HUDEP-2 (cell line): ENCODE measurements around the gene RALGAPA2.
A peak's percentile ranks its signal among the peaks of the same experiment; 100 is the strongest.

Experiments
- DNase-seq, 76 experiments: peaks; one replicate each; lab custom pipeline; 2025; ENCODE audit not compliant: unreplicated experiment in 76 of 76; lab: John Stamatoyannopoulos, UW

The RALGAPA2 gene

DNA sequence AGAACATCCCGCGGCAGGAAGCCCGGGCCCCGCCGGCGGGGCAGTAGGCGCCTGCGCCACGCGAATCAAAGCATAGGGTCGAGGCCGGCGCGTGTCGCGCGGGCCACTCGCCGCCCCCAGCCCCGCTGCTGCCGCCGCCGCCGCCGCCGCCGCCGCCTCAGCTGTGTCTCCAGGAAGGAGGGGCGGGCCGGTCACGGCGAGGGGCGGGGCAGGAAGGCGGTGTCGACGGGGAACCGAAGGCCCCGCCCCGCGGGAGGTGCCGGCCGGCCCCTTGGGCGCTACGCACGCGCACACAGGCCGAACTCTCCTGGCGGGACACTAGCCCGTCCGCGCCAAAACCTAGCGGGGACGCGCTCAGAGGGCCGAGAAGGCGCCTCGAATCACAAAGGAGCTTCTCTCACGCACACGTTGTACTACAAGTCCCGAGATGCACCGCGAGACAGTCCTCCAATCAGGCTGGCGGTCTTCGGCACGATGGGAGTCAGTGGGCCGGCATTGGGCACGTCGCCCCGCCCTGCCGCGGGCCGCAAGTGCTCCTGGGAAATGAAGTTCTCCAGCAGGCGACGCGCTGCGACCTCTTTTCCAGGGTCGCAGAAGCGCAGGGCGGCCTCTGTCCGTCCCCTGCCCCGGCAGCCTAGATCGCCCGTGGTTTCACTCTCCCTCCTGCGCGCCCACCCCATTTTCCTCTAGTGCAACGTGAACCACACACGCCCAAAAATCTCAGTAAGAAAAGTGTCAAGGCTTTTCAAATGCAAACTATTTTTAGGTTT is at the start of gene RALGAPA2:
RALGAPA2 (minus strand) TSS at position 171 of the 770 bp plus-strand sequence; CDS start at position 7, 164 bp downstream.
- peak; percentile 26 to 99 (median 92) for DNase-seq

DNA sequence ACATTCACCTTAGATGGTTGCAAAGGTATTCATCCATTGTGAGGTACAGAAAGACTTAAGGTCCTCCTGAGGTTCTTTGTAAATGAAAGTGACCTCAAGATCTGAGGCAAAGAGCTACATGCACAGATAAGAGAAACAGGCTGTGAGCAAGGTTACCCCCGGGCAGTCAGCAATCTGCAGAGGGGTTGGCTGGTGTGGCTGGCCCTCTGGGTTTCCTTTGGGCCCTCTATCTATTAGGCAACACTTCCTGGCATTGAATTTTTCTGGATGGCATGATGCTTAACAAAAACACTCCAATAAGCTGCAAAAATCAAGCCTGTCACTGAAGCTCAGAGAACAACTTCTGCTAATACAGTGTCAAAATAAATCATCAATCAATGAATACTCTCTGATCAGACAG is 48.9 kb upstream of the RALGAPA2 start:
- DNase-seq: no peak

DNA sequence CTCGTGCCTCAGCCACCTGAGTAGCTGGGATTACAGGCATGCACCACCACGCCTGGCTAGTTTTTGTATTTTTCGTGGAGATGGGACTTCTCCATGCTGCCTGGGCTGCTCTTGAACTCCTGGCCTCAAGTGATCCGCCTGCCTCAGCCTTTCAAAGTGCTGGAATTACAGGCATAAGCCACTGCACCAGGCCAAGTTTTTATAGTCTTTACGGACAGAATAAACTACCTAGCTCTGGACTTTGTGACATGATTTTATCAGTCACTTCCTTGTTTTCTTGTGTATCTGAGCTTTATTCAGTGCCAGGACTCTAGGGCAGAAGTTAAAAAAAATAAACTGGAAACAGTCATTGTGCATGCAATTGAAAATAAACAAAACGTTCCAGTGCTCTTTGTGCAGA is 46.7 kb upstream of the RALGAPA2 start:
- DNase-seq: no peak

DNA sequence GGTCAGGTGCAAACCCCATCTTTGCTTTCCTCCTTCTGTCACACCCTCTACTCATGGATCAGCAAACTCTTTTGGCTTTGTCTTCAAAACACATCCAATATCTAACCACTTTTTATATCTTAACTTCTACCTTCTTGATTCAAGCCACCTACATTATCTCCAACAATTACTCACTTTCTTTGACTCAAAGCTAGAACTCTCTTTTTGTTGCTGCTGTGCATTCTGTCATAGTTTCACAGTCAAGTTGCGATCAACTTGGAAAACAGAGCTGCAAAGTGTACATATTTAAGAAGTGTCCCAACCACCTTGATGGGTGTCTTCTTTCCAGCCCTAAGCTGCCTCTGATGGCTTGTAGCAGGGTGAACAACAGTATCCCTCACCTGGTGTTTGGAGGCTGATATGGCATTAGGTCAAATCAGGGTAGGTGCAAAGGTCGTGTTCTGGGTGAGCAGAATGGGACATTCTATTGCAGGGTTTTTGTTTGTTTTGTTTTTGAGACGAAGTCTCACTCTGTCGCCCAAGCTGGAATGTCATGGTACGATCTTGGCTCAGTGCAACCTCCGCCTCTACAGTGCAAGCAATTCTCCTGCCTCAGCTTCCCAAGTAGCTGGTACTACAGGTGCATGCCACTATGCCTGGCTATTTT is 43.4 kb upstream of the RALGAPA2 start:
- DNase-seq: no peak

DNA sequence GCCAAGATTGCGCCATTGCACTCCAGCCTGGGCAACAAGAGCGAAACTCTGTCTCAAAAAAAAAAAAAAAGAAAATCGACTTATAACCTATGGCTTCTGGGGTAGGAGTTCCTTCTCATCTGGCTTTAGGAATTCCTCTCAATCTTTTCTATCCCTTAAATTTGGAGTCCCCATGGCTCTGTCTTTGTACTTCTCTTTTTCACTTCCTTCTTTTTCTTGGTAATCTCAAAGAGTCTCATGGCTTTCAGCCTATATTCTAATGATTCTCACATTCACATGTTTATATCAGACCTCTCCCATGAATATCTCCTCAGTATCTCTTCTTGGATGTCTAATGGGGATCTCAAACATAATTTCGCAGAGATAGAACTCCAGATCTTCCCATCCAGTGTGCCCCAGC is 42.8 kb upstream of the RALGAPA2 start:
- no peak for DNase-seq

DNA sequence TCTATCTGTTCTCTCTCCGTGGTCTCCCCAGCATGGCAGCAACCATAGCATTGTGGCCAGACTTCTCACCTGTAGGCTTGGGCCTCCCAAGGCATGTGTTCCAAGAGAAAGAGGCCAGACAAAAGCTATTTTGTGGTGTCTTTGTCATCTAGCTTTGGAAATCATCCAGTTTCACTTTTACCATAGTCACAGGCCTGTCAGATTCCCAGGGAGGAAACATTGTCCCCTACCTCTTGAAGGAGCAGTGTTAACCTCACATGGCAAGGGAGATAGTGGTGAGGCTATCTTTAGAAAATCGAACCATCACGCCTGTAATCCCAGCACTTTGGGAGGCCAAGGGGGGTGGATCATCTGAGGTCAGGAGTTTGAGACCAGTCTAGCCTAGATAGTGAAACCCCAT is 42.3 kb upstream of the RALGAPA2 start:
- DNase-seq: no peak

DNA sequence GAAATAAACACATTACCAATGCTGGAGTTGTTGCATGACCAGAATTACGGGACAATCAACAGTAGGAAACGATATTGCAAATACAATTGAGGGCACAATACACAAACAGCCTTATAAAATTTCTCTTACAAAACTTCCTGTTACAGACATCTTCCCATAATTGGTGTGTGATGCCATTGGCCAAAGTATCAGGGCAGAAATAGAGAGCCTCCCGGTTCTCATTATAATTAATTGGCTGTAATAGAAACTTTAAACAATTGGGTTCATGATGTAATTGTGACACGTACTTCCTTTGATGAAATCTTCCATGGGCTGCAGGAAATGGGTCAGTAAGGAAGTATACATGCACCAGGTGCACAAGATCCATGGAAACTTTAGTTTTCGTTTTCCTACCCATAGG is 40.3 kb upstream of the RALGAPA2 start:
- DNase-seq: no peak

DNA sequence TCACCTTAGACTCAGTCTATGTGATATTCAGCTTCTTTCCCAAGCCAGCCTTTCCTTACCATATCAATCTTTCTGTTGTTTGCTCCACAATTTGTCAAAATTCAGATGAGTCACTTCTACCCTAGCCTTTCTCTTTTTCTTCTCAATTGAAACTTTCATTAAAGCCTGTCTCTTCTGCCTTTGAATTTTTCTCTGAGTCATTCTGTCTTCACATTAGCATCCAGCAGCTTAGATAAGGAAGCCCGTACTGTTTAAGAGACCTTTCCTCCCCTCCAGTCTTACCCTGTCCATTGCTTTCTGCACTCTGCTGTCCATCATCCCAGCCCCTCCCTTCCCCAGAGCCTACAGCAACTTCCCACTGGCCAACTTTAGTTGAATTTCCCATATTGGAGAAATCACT is 34.9 kb upstream of the RALGAPA2 start:
- DNase-seq: no peak

DNA sequence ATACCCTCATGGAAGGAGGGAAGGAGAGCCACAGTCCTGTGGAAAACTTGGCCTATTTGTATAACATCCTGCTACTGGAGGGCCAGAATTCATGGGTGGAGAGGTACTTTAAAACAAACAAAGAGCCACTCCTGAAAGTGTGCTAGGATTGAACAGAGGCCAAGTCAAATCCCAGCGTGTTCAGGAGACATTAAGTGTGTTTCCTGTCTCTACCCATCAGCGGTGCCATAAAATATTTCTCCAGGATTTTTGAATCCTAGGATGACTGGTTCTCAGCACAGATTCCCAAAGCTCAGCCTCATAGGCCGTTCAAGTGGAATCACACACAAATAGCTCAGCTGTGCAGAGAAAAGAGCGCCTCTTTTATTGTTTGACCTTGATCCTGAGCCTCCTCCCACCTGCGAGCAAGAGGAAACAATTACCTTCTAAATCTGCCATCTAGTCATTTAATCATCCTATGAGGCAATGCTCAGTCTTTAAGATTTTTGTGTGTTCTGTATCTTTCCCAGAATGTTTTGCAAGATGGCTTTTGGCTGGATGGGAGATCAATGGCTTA is 31.8 kb upstream of the RALGAPA2 start:
- DNase-seq: no peak

DNA sequence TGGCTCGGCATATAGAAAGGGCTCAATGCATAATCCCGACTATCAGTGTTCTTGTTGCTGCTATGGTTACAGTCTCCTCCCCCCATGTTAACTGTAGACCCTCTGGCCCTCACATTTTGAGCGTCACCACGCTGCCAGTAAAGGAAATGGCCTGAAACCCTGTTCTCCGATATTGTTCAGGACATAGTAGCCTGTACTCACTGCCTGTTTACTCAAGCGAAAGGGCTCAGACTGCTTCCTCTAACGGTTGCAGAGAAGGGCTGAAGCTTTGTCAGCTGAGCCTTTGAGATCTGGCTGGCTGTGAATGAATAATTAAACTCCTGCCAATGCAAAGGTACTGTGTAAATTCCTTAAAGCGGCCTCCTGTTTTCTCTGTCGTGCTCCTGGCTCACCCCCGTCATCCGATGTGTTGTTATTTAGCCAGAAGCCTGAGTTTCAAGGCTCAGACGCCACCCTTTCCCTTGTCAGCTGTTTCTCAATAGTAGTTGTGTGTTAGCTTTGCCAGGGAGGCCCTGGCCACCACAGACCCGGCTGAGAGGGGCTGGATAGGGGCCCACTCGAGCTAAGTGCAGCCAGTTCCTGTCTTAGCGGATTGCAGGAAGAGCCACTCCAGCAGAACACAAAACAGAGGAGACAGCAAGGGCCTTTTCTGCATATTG is 31.2 kb upstream of the RALGAPA2 start:
- DNase-seq: no peak

DNA sequence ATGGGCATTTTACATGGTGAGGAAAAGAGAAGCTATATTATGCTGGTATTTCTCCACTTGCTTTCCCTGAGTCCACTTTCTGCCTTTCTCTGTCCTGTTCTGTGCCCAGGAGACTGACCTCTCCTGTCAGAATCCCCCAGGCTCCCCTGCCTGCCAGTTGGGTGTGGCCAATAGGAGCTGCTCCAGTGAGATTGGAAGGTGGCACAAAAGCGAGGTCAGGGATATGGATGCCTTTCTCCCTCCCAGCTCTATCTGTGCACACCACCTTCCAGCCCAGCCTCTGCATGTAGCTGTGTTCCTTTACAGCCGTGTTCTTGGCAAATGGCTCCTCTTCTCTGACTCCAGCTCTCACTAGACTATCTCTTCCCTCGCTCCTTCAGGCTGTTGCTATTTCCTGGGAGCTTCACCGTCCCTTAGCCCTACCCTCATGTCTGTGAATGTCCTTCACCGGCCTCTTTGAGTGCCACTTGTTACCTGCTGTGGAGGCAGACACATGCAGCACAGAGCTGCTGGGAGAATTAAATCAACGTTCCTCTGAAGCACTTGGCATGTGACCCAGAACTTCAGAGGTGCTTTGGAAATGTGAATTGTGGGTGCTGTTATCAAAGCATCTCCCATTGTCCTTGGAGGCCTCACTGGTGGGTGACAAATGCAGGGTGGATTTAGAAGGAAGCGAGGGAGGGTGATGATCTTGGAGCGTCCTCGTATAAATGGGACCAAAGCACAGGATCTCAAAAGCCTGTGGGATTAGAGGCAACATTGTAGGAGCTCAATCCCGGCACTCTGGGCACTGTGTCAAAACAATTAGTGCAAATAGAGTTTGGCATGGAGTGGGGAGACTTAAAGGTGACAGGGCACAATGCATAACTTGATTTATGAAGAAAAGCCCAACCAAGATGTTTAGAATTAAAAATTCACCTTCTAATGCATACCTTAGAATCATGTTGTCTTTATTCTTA is 28.9 kb upstream of the RALGAPA2 start:
- no peak for DNase-seq

DNA sequence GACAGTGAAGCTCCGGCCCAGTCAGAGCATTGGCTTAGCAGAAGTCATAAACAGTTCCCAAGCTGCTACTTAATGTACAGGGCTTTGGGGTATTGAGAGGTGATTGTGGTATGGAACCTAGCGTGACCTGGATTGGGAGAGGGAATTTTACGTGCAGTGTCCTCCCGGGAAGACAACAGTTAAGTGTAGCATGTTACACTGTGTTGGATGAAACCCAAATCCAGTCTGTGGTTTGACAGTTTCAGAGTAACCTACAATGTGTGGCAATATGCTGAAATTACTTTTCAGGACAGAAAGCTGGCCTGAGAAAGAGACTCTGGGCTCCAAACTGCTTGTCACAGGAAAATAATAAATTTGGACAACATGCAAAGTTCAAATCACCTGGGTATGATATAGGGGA is 28.1 kb upstream of the RALGAPA2 start:
- no peak for DNase-seq

DNA sequence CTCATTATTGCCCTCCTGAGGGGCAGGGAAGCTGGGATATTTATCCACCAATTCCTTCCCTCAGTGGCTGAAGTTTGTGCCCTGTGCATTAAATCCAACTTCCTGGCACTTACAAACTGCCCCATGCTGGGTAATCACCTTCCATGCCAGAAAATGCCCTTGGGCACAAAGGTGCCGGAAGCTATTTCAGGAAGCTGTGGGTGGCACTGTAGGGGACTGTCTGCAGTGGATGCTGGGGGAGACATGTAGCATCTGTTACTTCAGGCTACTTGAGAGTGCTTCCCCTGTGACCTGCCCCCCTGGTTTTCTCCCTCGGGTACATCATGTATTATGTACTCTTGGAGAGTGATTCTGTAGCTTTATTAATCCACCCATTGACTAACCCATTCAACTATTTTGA is 24.7 kb upstream of the RALGAPA2 start:
- no peak for DNase-seq

DNA sequence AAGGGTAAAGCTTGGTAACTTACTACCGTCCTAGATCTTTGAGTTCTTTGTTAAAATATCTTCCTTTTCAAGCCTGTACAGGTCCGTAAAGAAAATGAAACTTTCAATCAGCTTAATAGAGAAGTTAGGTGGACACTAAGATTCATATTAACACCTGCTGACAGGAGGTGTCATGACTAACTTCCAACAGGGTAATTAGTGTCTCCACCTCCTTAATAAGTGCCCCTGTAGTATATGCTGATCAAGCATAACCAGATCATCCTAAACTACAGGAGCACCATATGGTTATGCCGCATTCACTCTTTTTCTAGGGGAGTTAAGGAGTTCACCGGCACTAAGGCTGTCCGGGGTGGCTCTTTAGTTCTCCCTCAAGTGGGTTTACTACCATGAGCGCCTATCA is 23.9 kb upstream of the RALGAPA2 start:
- no peak for DNase-seq

DNA sequence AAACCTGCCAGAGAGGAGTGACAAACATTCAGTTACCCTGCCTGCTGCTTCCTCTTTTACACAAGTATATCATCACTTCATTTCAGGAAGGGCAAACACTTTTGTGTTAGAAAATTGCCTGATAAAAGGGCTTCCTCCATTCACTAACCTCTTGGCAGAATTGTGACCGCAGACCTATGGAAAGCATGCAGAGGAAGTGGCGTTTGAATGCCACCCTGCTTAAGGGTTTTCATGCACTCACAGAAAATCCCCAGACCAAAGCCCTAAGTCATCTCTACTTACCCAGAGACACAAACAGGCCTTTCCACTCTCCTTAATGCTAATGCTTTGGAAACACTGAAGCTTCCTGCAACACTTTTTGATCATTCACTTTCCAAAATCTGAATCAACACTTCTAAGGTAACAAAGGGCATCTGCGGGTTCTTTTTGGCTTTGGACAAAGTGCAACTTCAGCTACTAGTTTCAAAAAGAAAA is 22.1 kb upstream of the RALGAPA2 start:
- DNase-seq: peak in 2 of 76 experiments; percentile 0 to 5

DNA sequence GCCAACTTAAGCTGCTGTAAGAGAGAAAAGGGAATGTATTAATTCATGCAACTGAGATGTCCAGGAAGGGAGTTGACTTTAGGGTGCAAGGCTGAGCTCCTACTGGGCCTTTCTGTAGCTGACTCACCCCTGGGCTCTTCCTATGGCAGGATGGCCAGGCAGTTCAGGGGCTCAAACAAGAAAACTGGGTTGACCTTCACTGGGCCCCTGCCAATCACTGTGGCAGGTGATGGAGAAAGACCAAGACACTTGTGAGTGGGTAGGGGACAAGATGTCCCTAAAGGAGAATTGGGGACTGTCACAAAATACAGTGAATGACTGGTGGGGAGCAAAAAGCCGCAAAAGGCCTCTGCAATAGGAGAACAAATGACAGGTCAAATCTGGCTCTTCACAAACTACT is 21.5 kb upstream of the RALGAPA2 start:
- DNase-seq: no peak

DNA sequence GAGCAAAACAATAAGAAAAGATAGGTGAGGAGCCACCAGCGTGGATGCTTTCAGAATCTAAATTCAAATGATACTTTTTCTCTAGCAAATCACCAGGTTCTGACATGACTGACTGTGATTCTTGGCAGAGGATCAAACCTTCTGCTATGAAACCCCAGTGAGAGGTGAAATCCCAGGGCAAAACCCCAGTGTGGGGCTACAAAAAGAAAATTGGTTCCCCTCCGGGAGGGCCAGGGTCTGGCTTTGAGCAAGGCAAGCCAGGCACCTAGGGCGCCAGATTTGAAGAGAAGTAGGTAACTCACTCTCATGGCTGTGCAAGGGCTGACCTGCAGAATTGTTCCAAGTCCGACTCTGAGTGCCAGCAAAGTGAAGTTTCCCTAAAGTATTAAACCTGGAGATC is 20.2 kb upstream of the RALGAPA2 start:
- no peak for DNase-seq

DNA sequence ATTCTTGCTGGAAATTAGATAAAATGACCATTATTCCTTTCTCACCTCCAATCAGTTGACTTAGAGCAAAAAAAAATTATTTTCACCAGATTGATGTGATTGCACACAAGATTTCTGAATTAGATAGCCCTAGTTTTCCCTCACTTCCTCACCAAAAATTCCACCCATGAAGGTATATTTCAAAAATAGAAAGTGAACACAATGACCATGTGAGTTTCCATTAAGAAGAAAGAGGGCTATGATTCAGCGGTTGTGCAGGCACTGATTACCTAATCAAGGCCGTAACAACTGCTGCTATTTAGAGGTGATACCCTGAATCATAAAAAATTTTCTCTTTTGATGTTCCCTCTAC is 19.5 kb upstream of the RALGAPA2 start:
- no peak for DNase-seq

DNA sequence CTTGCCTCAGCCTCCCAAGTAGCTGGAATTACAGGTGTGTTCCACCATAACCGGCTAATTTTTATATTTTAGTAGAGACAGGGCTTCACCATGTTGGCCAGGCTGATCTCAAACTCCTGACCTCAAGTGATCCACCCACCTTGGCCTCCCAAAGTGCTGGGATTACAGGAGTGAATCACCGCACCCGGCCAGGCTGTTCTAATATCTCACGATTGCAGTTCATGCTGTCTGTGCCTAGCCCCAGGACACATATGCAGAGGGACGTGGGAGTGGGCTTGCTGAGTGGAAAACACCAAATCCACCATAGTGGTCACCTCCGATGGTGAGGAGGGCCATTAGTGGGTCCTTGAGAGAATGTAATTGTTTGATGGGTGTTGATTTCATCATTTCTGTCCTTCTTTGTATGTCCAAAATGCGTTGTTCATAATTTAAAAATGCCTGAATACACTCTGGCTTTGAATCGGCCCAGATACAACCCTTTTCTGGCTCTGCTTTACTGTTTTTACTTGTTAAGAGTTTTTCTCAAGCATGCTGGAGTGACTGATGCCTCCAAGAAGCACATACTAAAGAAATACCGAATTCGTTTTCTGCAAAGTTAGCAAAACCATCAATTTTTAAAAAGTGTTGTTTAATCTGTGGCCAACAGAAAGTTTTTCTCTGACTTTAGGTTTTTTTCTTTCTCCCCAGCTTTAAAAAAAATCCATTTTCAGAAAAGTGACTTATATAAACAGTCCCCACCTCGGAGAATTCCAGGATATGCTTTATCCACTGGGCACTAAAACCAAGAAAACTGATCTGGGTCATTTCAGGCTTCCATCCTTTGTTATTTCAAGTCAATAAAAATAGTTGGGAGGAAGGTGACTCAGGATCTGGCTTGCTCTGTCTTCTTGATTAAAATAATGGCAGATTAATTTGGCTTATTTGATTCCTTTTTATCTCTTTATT is 18.8 kb upstream of the RALGAPA2 start:
- DNase-seq: no peak
